Measurements from ENCODE around the gene OGFOD2.

Gene OGFOD2

GRCh38 chr12:122989225-122989839, 14.3 kb downstream of the OGFOD2 start:
- no peak for DNase-seq

DNA sequence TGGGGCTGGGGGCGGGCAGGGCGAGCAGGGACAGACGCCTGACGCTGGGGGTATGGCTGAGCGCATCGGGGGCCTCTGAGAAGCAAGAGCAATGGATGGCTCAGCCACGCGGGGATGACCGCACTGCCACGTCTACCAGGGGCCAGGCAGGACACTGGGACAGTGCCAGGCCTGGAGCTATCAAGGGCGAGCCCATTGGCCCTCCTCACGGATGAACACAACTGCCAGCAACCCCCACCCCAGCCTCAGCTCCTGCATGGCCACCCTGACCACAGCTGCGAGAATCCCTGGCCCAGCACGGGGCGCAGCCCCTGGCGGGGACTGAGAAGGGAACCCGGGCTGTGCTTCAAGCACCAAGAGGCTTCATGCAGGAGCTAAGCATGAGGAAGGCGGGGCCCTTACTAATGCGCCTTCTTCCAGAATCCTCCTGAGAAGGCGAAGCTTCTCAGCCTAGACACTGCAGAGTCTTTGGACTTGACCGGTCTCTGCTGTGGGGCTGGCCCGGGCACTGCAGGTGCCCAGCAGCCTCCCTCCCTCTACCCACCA, 14.9 kb downstream of the OGFOD2 start:
- DNase-seq = no peak

DNA sequence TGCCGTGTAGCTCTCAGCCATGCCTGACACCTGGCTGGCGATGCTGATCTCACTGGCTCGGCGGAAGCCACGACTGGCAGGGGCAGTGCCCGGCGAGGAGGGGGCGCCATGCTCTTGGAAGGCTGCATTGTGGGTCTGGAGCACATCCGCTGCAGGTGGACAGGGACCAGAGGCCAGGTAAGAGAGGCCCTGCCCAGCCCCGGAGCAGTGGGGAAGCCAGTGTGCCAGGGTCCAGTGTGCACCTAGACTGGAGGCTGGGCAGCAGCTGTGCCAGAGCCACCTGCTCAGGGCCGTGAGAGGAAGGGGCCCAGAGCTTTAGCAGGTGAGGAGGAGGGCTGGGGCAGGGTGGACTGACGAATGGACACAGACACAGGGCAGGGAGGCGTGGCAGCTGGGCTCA, 15.5 kb downstream of the OGFOD2 start:
- no peak for DNase-seq

DNA sequence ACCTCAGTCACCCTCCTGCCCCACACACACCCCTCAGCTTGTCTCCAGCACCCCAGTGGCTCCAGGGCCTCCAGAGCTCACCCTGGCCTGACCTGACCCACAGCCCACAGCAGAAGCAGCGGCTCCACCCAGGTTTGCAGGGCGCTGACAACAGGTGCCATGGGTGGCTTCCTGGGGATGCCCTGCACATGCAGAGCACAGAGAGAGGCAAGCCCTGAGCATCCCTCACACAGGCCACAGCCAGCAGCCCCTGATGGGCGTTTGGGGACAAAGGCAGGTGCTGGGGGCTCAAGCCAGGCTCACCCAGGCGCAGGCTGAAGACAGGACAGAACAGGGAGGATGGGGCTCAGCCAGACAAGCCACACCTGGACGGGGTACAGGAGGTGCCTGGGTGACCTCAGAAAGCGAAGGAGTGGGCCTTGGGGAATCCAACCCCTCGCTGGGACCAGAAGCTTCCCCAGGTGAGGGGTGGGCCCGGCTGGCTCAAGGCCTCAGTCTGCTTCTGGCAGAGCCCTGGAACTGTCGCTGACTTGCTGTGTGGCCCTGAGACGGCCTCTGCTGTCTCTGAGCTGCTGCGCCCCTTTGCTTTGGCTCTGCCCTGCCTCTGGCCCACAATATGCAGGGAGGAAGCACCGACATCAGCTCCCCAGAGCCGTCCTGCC, 16.0 kb downstream of the OGFOD2 start:
- DNase-seq = no peak

- DNase-seq = no peak
These were observed 16.7 kb downstream of the OGFOD2 start for GRCh38 chr12:122991623-122992275.

- no peak for DNase-seq
These were observed 17.3 kb downstream of the OGFOD2 start for GRCh38 chr12:122992386-122992785.

- no peak for DNase-seq
These were observed 19.2 kb downstream of the OGFOD2 start for GRCh38 chr12:122994140-122994675.

DNA sequence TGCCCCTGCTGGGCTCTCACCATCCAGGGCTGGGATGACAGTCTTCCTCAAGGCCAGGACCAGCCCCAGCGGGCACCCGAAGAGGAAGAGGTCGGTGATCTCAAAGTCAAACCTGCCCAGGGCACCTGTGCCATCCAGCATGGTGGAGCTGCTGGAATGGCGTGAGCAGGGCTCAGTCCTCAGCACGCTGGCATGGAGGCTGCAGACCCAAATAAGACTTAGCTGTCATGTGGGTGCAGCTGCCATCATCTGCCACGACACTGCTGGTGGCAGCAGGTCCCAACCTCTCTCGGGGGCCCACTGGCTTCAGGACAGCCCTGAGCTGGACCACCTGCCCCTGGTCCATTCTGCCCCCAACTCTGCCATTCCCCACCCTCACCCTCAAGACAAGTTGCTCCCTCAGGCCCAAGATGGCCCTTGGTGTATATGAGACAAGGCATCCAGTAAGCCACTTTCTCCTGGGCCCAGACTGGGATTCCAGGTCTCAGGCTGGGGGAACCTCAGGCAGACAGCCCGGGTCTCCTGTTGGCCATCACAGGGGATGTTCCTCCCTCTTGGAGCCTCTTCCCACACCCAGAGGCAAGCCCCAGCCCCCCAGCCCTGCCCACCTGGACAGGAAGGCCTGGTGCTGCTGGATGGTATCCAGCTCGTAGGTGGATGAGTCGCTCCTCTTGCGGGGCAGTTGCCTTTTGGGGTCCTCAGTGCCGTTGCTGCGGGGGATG, 19.9 kb downstream of the OGFOD2 start:
- no peak for DNase-seq

DNA sequence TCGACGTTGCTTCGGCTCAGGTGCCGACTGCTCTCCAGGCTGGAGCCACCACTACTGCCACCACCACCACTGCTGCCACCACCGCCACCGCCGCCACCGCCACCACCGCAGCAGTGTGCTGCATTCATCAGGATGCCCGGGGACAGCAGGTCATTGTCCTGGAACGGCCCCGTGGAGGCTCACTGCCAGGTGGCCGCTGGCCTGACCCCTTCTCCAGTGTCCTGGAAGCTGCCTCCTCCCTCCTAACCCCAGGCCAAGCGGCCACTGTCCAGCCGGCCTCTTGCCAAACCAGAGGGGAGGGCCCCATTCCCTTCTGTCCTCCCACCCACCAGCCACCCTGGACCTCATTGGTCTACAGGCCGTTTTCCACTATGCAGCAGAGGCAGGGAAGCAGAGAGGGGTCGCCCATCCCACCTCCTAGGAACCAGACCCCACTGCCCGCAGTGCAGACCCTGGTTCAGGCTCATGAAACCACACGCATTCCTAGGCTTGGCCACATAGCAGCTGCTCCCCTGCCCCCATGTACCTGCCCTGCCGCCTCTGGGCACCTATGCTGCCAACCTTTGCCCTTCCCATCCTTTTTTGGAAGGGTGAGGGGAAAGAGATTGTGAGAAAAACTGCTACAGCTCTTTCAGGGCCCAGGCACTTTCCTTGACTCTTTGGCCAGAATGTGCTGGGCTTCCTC, 20.6 kb downstream of the OGFOD2 start:
- no peak for DNase-seq

- DNase-seq = no peak
These were observed 21.2 kb downstream of the OGFOD2 start for GRCh38 chr12:122996188-122996601.

- DNase-seq = no peak
These were observed 21.7 kb downstream of the OGFOD2 start for GRCh38 chr12:122996621-122997342.

- DNase-seq = no peak
These were observed 22.6 kb downstream of the OGFOD2 start for GRCh38 chr12:122997343-122998250.

- DNase-seq = no peak
These were observed 23.3 kb downstream of the OGFOD2 start for GRCh38 chr12:122998316-122998715.

- DNase-seq = no peak
These were observed 24.3 kb downstream of the OGFOD2 start for GRCh38 chr12:122999196-122999946.

- no peak for DNase-seq
These were observed 25.0 kb downstream of the OGFOD2 start for GRCh38 chr12:122999986-123000420.

- DNase-seq = no peak
These were observed 25.5 kb downstream of the OGFOD2 start for GRCh38 chr12:123000578-123000977.

DNA sequence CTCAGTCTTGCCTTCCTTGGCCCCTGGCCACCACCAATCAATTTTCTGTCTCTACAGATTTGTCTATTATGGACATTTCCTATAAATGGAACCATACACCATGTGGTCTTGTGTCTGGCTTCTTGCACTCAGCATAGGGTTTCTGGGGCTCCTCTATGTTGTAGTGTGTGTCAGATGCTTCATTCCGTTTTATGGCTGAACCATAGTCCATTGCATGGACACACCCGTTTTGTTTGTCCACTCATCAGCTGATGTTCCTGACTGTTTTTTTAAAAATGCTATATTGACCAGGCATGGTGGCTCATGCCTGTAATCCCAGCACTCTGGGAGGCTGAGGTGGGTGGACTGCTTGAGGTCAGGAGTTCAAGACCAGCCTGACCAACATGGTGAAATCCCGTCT, 26.4 kb downstream of the OGFOD2 start:
- DNase-seq = no peak

DNA sequence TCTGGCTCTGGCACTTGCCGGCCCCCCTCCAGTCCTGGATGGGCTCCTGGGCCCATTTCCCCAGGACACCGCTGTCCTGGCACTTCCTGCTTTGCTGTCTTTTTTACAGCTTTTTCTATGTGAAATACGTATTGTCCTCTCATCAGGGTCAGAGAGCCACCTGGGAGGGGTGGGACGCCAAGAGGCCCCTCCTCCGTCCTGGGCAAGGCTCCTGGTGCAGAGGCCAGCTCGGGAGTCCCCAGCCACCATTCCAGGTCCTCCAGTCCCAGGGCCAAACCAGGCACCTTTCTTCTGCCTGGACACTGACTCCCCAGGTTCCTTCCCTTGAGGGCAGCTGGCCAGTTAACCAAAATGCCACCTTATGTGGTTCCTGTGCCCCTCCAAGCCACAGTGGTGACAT, 28.2 kb downstream of the OGFOD2 start:
- no peak for DNase-seq

GRCh38 chr12:123004287-123004686, 29.2 kb downstream of the OGFOD2 start:
- DNase-seq = no peak

- no peak for DNase-seq
These were observed 30.1 kb downstream of the OGFOD2 start for GRCh38 chr12:123005081-123005626.
